SJCRH30 (cell line): ENCODE data around the gene SPRY4. TPM values are rescaled to one million over a fixed set of nuclear protein-coding genes. Genes with fewer than 3 reads are reported as not detected.

Experiments
- DNase-seq, 2 experiments: peaks; one replicate each; pipeline ENCODE4 v3.0.0-alpha.2; 2015 to 2020
- H3K27ac ChIP-seq: fragments of 250-450 bp; sonication (Bioruptor Pico); 2 replicates; pipeline ENCODE4 v1.5.1; 2020; ENCODE audit warnings: mild to moderate bottlenecking, moderate library complexity
- H3K27me3 ChIP-seq: fragments of 250-450 bp; sonication (Bioruptor Pico); 2 replicates; pipeline ENCODE4 v1.5.1; 2020; ENCODE audit warnings: mild to moderate bottlenecking, moderate library complexity
- H3K36me3 ChIP-seq: fragments of 250-450 bp; sonication (Bioruptor Pico); 2 replicates; pipeline ENCODE4 v1.5.1; 2020; ENCODE audit warnings: mild to moderate bottlenecking, moderate library complexity
- H3K4me1 ChIP-seq: fragments of 250-450 bp; sonication (Bioruptor Pico); 2 replicates; pipeline ENCODE4 v1.5.1; 2020; ENCODE audit warnings: mild to moderate bottlenecking, moderate library complexity
- H3K4me3 ChIP-seq: fragments of 250-450 bp; sonication (Bioruptor Pico); 2 replicates; pipeline ENCODE4 v1.5.1; 2020; ENCODE audit warnings: mild to moderate bottlenecking, moderate library complexity
- H3K9me3 ChIP-seq: fragments of 250-450 bp; sonication (Bioruptor Pico); replicated peaks from 2 replicates; pipeline ENCODE4 v1.5.1; 2020; ENCODE audit warnings: mild to moderate bottlenecking, moderate library complexity
- total RNA-seq: library from RNA; depleted of rRNA; stranded (reverse); fragments of >200 nt; shearing (Covaris generic); gene quantifications from 2 replicates; pipeline ENCODE4 v1.2.3, GENCODE V29; 2014

The SPRY4 gene
- total RNA-seq, 1 experiment from 2014 or later: 41.6 TPM

GRCh38 chr5:142323480-142324135 is 1.2 kb downstream of the SPRY4 start:
- H3K27ac ChIP-seq: peak overlapping the region; percentile 93
- peaks cover 5% of the 10 kb centered on the region; the same call in 1 of the 2 replicates for H3K36me3 ChIP-seq
- no peaks in the 10 kb centered on the region for H3K27me3 ChIP-seq
- no peaks in the 10 kb centered on the region for H3K9me3 ChIP-seq
- peak overlapping the region; percentile 78 for H3K4me3 ChIP-seq
- DNase-seq: peak; percentile 27 to 38
- peaks cover 31% of the 10 kb centered on the region for H3K4me1 ChIP-seq

DNA sequence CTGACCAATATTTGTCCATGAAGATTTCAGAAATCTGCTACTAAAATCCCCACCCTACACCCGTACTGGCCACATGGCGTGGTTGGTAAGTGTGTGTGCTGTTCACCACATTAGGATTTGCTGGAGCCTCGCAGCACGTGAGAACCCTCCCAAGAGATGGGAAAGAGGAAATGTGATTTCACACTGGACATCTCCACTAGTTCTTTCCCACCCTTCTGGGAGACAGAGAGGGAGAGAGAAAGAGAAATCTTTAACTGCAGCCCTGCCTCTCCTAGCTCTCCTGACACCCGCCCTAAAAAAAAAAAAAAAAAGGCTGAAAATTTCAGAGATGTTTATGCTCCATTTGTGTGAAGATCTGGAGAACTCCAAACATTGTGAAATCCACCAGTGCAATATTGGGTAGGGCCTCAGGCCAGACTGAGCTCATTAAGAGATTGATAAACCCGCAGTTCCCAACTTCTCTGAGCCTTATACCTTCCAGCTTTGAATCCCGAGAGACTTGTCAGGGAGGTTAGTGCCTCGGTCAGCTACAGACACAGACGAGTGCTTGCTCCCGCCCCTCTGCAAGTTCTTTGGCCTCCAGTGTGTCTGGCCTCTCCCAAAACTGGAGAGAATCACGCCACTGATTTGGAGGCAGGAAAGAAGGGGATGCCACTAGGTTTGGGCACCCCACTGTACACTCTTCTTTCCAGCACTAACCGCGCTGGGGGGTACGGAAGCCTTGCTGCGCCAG is 1.9 kb downstream of the SPRY4 start:
- Histone ChIP-seq H3K4me3 (peak overlapping the region; percentile 78), H3K36me3 (peaks cover 8% of the 10 kb centered on the region; the same call in 1 of the 2 replicates), H3K9me3 (no peaks in the 10 kb centered on the region), H3K27me3 (no peaks in the 10 kb centered on the region), H3K4me1 (peaks cover 31% of the 10 kb centered on the region), H3K27ac (peak overlapping the region; percentile 93)
- peak; percentile 42 to 73 for DNase-seq

DNA sequence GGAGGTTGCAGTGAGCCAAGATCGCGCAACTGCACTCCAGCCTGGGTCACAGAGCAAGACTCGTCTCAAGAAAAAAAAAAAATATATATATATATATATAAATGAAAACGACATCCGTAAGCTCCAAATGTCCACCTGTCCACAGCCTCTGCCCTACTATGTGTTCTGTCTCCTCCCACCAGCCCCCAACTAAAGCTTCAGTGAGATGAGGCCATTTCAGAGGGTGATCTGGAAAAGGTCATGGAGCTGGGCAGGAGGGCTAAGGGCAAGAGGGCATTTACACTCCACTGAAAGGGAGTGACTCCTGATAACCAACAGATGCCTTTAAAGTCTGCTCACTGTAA is 2.4 kb downstream of the SPRY4 start:
- H3K27ac ChIP-seq: peak overlapping the region; percentile 93; the same call in 1 of the 2 replicates
- peaks cover 28% of the 10 kb centered on the region for H3K4me1 ChIP-seq
- H3K9me3 ChIP-seq: no peaks in the 10 kb centered on the region
- H3K27me3 ChIP-seq: no peaks in the 10 kb centered on the region
- peak overlapping the region; percentile 78 for H3K4me3 ChIP-seq
- H3K36me3 ChIP-seq: peaks cover 8% of the 10 kb centered on the region; the same call in 1 of the 2 replicates
- DNase-seq: no peak

GRCh38 chr5:142320851-142321560 is 3.8 kb downstream of the SPRY4 start:
- H3K4me1 ChIP-seq: peaks cover 37% of the 10 kb centered on the region
- no peaks in the 10 kb centered on the region for H3K9me3 ChIP-seq
- H3K36me3 ChIP-seq: peaks cover 15% of the 10 kb centered on the region; the same call in 1 of the 2 replicates
- peak overlapping the region; percentile 4; the same call in 1 of the 2 replicates for H3K4me3 ChIP-seq
- no peaks in the 10 kb centered on the region for H3K27me3 ChIP-seq
- peak overlapping the region; percentile 40 for H3K27ac ChIP-seq
- DNase-seq: peak; percentile 90 to 96

GRCh38 chr5:142320430-142320738 is 4.4 kb downstream of the SPRY4 start:
- Histone ChIP-seq H3K4me3 (peak overlapping the region; percentile 3; the same call in 1 of the 2 replicates), H3K27me3 (no peaks in the 10 kb centered on the region), H3K36me3 (peaks cover 18% of the 10 kb centered on the region; the same call in 1 of the 2 replicates), H3K27ac (peak overlapping the region; percentile 40), H3K9me3 (no peaks in the 10 kb centered on the region), H3K4me1 (peaks cover 42% of the 10 kb centered on the region)
- DNase-seq: no peak

DNA sequence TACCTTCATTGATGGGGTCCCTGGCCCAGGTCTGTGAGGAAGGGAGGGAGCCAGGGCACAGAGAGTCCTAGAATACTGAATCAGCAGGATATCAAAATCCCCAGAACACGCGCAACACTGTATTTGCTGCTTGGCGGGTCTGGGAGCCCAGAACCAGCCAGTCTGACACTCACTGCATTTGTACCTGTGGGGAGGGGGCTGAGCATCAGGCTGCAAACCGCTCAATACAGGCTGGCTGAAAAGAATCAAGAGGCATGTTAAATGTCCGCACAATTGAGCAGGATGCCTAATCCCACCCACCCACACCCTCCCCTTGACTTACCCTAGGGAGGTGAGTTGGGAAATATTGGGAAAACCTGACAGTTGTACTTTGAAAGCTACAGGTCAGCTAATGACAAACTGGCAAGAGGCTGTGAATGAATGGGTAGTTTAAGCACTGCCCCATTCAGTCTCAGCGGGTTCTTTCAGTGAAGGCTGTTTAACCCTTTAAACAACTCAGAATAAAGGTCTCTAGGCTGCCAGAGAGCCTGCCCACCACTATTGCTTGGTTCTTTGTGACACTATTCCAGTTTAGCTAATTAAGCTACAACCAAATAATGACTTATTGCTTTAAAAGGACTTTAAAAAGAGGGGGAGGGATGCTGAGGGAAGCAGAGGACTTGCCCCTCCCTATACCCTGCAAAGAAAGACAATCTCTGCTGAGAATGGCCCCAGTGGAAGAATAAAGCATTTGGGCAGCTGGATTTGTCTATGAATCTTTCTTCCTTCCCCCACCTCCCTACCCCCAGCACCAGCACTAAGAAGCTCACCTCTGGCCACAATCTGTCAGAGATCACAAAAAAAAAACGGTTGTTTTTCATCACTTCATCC is 5.0 kb downstream of the SPRY4 start:
- H3K4me3 ChIP-seq: no peak overlapping the region

DNA sequence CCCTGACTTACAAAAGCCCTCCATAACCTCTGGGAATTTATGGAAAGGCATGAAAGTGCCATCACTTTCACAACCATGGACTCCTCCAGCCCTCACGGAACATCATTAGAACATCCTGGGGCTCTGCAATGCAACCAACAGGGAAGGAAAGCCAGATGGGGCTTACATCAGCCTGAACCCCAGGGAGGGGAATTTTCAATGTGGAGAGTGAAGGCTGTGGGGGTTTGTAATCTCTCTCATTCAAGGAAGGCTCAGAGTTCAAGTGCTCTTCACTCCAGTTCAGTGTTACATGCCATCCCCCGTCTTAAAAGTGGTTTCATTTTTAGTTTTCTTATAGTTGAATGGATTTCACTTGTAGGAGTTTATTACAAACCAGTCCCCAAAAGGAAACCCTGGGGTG is 5.7 kb downstream of the SPRY4 start:
- Histone ChIP-seq H3K36me3 (peaks cover 22% of the 10 kb centered on the region), H3K27ac (no peak overlapping the region), H3K4me3 (no peak overlapping the region), H3K9me3 (no peaks in the 10 kb centered on the region), H3K27me3 (no peaks in the 10 kb centered on the region), H3K4me1 (peaks cover 42% of the 10 kb centered on the region)
- DNase-seq: no peak

More for the DNA sequence above, 5.0 kb downstream of the SPRY4 start:
- Histone ChIP-seq H3K27ac (no peak overlapping the region), H3K27me3 (no peaks in the 10 kb centered on the region), H3K36me3 (peaks cover 18% of the 10 kb centered on the region; the same call in 1 of the 2 replicates), H3K4me1 (peaks cover 42% of the 10 kb centered on the region), H3K9me3 (no peaks in the 10 kb centered on the region)
- no peak for DNase-seq

DNA sequence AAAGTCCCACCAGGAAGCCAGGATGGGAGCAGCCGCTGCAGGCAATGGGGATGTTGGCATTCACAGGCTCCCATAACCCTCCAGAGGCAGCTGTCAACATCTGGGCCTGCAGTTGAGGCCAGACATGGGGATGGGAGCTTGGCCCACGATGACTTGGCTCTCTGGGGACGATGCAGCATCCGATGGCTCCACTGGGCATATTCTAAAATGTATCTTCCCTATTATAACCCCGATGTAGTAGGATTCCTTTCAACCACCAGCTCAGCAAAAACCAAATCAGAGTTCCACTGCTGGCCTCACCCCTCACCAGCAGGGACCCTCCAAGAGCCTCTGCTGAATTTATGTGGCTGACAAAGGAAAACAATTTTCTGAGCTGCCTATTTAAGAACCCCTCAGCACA is 7.1 kb downstream of the SPRY4 start:
- Histone ChIP-seq H3K9me3 (no peaks in the 10 kb centered on the region), H3K27me3 (no peaks in the 10 kb centered on the region), H3K4me1 (peaks cover 42% of the 10 kb centered on the region), H3K36me3 (peaks cover 32% of the 10 kb centered on the region), H3K27ac (no peak overlapping the region), H3K4me3 (no peak overlapping the region)
- no peak for DNase-seq

- Histone ChIP-seq H3K4me3 (no peak overlapping the region), H3K4me1 (peaks cover 39% of the 10 kb centered on the region), H3K27ac (no peak overlapping the region), H3K9me3 (no peaks in the 10 kb centered on the region), H3K27me3 (no peaks in the 10 kb centered on the region), H3K36me3 (peaks cover 38% of the 10 kb centered on the region)
- DNase-seq: no peak
Measured at GRCh38 chr5:142317173-142317572, 7.6 kb downstream of the SPRY4 start.

DNA sequence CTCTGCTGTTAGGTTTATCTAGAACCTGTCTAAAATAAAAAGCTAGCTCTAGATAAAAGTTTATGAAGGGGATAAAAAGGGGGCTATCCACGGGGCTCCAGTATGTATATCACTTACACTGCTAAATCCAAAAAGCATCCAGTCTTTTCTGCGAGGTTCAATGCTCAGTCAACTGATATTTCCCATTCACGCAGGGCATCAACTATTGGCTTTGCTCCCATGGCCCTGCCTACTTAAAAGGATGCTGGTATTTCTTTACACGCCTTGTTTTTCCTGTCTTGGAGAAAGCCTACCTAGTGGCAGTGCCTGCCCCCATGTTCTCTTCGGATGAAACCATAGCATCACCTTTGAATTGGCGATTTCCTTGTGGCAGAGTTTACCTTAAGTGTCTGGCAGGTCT is 8.1 kb downstream of the SPRY4 start:
- no peak overlapping the region for H3K27ac ChIP-seq
- H3K36me3 ChIP-seq: peaks cover 43% of the 10 kb centered on the region
- H3K4me3 ChIP-seq: no peak overlapping the region
- peaks cover 35% of the 10 kb centered on the region for H3K4me1 ChIP-seq
- no peak for DNase-seq
- H3K27me3 ChIP-seq: no peaks in the 10 kb centered on the region
- no peaks in the 10 kb centered on the region for H3K9me3 ChIP-seq

- Histone ChIP-seq H3K27ac (no peak overlapping the region), H3K27me3 (no peaks in the 10 kb centered on the region), H3K36me3 (peaks cover 48% of the 10 kb centered on the region), H3K4me1 (peaks cover 29% of the 10 kb centered on the region), H3K4me3 (no peak overlapping the region), H3K9me3 (no peaks in the 10 kb centered on the region)
- DNase-seq: peak; percentile 40 to 85
Measured at GRCh38 chr5:142316051-142316450, 8.8 kb downstream of the SPRY4 start.

DNA sequence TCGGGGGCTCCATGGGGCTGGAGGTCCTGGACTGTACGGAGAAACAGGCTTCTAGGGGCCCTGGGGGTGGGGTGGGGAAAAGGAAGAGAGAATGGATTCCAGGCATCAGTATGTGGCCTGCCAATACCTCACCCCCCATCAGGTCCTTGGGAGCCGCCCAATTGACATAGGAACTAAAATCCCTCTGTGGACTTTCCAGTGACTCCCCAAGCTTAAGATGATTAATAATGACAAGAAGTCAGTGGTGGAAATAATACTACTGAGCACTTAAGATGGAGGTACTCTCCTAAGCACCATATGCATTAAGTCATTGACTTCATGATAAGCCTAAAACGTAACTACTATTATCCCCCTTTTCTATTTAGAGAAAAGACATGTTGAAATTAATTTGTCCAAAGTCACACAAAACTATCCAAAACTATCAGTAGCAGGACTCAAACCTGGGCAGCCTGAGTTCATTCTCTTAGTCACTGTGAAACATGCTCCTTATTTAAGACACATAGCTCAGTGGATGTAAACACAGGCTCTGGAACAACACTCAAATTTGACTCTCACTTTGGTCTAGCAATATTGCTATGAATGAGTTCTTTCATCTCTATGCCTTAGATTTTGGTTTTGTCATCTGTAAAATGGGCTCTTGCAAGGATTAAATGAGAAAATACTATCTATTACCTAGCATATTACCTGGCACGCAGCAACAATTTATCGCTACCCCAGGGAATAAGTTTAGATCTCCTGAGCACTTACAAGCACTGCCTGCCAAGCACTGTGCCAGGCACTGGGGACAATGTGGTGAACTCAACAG is 9.5 kb downstream of the SPRY4 start:
- Histone ChIP-seq H3K27me3 (no peaks in the 10 kb centered on the region), H3K27ac (no peak overlapping the region), H3K4me3 (no peak overlapping the region), H3K36me3 (peaks cover 50% of the 10 kb centered on the region), H3K9me3 (no peaks in the 10 kb centered on the region), H3K4me1 (peaks cover 24% of the 10 kb centered on the region)
- no peak for DNase-seq

GRCh38 chr5:142314606-142315005 is 10.2 kb downstream of the SPRY4 start:
- Histone ChIP-seq H3K27me3 (no peaks in the 10 kb centered on the region), H3K4me1 (peaks cover 18% of the 10 kb centered on the region), H3K36me3 (peaks cover 57% of the 10 kb centered on the region), H3K27ac (no peak overlapping the region), H3K9me3 (no peaks in the 10 kb centered on the region), H3K4me3 (no peak overlapping the region)
- no peak for DNase-seq

- peaks cover 16% of the 10 kb centered on the region for H3K4me1 ChIP-seq
- H3K27ac ChIP-seq: no peak overlapping the region
- H3K27me3 ChIP-seq: no peaks in the 10 kb centered on the region
- H3K9me3 ChIP-seq: no peaks in the 10 kb centered on the region
- peaks cover 62% of the 10 kb centered on the region for H3K36me3 ChIP-seq
- no peak overlapping the region for H3K4me3 ChIP-seq
- no peak for DNase-seq
Measured at GRCh38 chr5:142314109-142314508, 10.7 kb downstream of the SPRY4 start.
